ENCODE data around the gene NPIPB6.
"Not testable (repeated sequence)": the region's sequence is repeated elsewhere in the genome, so short reads cannot be mapped to it uniquely, and the experiment has no call there.

Gene NPIPB6

DNA sequence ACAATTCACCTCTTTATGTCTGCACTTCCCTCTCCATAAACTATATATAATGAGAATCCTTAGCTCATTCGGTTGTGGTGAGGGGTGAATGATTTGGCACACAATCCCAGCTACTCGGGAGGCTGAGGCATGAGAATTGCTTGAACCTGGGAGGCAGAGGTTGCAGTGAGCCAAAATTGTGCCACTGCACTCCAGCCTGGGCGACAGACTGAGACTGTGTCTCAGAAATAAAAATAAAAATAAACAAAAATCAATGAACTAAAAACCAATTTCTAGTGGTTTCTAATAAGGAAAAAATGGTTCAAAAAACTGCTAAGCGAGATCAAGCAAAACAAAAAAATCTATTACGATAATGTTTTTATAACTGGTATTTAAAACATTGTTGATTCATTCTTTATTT lies at the start of gene NPIPB6:
TSS of gene NPIPB6 (minus strand) at position 101 of the 400 bp plus-strand sequence. CDS start 686 bp downstream, outside the sequence.
- DNase-seq, result not testable (repeated sequence)

DNA sequence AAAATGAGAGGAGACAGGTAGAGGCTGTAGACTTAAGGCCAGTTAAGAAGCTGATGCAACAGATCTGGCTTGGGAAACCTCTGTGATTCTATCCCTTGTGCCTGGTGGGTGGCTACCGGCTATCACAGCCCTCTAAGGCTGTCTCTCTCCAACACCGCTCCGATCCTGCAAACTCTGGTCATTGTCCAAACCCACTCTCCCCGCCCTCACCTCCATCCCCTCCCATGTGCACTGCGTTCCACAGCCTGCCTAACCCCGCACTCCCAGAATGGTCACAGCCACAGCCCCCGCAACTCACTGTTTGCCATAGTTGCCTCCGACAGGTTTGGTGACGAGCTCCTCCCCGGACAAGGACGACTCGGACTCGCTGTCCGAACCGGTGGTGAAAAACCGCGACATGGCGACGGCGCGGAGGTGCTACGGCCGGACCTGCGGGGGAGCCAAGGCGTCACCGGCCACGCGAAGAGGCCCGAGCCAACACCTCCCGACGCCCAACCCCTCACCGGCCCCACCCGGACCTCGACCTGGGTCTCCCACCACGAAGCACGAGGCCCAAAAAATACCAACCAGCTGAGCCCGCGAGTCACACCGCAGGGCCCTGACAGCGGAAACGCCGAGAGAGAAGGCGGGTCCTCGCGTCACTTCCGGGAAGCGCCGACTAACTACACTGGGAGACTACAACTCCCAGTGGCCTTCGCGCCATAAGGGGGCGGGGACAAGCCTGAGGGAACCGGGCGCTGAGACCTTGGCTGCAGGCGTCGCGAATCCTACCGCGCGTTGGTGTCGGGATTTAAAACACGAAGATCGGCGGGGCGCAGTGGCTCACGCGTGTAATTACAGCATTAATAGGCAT lies 40.1 kb upstream of the NPIPB6 start, which contains the start of gene EIF3CL:
TSS of gene EIF3CL (minus strand) at position 622 of the 853 bp plus-strand sequence. CDS start at position 399, 223 bp downstream.
- DNase-seq, result not testable (repeated sequence)

DNA sequence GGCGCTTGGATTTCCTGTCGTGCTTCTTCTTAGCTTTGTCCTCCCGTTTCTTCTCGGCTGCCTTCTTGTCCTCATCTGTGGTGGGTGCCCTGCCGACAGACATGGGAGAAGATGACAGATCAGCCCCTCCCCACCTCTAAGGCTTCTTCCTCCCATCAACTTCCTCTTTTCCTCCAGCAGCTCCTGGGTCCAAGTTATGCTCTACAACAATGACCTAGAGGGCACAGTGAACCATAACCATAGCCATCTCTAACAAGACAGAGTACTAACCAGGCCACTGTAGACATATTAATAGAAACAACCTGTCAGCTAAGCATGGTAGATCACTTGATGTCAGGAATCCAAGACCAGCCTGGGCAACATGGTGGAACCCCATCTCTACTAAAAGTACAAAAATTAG lies 28.7 kb upstream of the NPIPB6 start:
- not testable (repeated sequence) for DNase-seq

DNA sequence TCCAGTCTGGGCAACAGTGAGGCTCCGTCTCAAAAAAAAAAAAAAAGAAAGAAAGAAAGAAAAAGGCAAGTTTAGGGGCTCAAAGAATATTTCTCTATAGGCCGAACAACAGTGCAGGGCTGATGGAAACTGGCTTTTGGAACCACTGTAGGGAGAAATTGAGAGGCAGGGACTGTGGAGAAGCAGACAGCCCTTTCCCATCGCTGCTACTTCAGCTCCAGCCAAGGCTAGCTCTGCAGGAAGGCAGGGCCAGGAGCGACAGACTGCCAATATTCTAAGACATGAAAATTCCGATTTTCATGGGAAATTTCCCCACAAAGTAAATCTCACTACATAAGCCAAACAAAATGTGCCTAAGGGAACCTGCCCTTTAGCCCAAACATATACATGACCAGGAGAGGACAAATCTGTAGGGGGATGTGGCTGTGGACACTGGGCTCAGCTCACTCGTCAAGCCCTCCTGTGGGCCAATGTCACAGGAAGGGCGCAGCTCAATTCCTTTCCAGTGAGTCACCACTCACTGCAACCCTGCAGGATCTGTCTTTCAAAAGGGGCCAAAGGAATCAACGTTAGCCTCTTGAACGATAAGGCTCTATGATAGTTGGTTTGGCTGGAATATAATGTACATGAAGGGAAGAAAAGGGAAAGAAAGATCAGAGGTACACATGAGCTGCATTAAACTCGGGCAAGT lies 19.0 kb upstream of the NPIPB6 start:
- not testable (repeated sequence) for DNase-seq

DNA sequence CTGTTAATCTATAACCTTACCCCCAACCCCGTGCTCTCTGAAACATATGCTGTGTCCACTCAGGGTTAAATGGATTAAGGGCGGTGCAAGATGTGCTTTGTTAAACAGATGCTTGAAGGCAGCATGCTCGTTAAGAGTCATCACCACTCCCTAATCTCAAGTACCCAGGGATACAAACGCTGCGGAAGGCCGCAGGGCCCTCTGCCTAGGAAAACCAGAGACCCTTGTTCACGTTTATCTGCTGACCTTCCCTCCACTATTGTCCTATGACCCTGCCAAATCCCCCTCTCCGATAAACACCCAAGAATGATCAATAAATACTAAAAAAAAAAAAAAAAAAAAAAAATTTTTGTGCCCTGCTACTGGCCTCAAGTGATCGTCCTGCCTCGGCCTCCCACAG lies 14.5 kb upstream of the NPIPB6 start:
- not testable (repeated sequence) for DNase-seq

DNA sequence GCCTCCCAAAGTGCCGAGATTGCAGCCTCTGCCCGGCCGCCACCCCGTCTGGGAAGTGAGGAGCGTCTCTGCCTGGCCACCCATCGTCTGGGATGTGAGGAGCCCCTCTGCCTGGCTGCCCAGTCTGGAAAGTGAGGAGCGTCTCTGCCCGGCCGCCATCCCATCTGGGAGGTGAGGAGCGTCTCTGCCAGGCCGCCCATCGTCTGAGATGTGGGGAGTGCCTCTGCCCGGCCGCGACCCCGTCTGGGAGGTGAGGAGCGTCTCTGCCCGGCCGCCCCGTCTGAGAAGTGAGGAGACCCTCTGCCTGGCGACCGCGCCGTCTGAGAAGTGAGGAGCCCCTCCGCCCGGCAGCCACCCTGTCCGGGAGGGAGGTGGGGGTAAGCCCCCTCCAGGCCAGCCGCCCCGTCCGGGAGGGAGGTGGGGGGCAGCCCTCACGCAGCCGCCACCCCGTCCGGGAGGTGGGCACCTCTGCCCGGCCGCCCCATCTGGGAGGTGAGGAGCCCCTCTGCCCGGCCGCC lies 13.9 kb upstream of the NPIPB6 start:
- not testable (repeated sequence) for DNase-seq

DNA sequence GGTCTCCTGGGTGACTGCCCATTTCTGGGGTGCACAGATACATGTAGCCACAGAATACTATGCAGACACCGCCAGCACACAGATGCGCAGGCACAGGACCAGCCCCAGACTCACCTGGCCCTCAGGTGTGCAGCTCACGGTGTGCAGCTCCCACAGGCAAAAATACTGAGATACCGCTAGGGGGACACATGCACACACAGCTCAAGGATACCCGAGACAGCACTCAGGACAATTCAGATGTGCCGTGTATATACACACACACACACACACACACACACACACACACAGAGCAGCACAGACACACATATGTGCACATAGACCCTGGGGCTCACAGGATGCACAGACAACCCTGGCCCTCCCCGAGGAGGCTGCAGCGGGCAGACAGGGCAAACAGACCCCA lies 11.8 kb upstream of the NPIPB6 start:
- DNase-seq, result not testable (repeated sequence)

DNA sequence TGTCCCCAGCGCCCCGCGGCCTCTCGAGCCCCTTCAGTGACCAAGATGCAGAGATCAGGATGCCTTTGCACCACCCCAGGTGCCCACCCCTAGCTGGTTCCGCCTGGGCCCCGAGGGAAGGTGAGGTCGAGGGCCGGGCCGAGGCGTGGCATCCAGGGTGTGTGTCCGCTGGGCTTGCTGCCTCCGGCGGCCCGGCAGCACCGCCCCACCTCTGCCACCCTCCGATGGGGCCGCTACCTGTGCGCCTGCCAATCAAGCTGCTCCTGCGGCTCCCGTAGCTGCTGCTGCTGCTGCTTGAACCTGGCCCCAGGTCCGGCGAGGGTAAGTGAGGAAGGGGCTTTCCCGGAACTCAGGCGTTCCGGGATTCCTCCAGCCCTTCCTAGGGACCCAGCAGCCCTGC lies 11.0 kb upstream of the NPIPB6 start:
- not testable (repeated sequence) for DNase-seq

DNA sequence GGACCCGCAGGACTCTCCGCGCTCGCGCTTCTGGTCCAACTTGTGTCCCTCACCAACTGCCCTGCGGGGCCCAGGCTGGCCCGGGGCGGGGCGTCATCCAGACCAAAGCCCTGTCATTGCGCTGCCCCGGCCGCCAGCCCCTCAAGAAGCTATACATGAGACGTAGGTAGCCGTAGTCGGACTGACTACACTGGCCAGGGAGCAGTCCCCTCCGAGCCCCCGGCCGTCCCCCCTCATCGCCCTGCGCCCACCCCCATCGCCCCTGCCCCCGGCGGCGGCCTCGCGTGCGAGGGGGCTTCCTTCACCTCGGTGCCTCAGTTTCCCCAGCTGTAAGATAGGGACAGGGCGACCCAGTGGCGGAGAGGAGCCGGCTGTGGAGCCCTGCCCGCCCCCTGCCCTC lies 4.6 kb upstream of the NPIPB6 start:
- DNase-seq, result not testable (repeated sequence)

DNA sequence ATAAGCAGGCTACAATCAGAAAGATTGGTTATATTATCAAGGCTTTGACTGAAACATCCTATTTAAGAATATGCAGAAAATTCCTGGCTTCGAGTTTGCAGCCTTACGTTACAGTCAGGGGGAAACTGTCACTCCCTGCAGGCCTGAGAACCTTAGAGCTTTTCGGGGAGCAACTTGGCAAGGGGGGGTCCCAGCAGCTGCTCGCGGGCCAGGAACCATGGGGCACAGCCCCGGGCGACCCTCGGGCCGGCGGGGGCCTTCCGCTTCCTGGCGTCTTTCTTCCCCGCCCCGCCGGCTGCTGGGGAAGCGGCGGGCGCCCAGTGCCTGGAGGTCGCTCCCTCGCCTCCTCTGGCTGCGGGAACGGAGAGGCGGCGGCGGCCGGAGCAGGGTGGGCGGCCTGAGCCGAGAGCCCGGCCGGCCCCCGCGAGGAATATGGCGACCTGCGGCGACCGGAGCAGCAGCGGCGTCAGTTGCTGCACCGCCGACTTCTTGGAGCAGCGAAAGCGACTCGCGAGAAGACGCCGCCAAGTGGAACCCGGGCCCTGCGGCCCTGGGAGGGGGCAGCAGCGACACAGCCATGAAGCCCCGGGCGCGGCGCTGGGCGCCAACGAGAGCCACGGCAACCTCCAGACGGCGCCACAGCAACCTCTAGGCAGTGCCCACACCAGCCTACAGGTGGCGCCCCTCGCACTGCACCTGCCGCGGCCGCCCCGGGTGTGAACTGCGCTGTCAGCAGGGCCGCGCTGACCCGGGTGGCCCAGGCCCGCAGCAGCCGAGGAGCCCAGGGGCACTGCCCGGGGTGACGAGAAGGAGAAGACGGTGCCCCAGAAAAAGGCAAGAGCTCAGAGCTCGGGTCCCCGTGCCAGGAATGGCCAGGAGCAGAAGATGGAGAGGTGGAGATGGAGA lies 1.2 kb upstream of the NPIPB6 start:
- DNase-seq, result not testable (repeated sequence)

DNA sequence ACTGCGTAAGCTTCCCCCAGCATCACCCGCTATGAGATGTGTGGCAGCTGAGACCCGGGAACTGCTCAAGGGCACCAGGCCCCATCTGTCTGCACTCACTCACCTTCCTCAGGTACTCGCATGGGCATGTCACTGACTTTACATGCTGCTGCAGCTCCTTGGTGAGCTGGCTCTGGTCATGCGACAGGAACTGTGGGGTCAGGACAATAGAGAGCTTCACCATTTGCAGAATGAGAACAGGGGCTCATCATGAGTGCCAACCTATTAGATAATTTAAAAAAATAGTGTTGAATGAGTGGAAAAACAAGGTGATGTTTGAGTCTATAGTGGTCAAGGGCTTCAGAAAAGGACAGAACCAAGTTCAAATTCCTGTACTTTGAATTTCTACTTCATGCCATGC lies 708 bp downstream of the NPIPB6 start:
- DNase-seq, result not testable (repeated sequence)

DNA sequence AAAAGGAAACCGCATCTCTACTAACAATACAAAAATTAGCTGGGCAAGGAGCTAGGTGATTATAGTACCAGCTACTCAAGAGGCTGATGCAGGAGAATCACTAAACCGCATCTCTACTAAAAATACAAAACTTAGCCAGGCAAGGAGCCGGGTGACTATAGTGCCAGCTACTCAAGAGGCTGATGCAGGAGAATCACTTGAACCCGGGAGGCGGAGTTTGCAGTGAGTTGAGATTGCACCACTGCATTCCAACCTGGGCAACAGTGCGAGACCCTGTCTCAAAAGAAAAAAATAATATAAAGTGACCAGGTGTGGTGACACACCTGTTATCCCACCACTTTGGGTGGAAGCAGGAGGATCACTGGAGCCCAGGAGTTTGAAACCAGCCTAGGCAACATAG lies 25.1 kb downstream of the NPIPB6 start:
- not testable (repeated sequence) for DNase-seq

DNA sequence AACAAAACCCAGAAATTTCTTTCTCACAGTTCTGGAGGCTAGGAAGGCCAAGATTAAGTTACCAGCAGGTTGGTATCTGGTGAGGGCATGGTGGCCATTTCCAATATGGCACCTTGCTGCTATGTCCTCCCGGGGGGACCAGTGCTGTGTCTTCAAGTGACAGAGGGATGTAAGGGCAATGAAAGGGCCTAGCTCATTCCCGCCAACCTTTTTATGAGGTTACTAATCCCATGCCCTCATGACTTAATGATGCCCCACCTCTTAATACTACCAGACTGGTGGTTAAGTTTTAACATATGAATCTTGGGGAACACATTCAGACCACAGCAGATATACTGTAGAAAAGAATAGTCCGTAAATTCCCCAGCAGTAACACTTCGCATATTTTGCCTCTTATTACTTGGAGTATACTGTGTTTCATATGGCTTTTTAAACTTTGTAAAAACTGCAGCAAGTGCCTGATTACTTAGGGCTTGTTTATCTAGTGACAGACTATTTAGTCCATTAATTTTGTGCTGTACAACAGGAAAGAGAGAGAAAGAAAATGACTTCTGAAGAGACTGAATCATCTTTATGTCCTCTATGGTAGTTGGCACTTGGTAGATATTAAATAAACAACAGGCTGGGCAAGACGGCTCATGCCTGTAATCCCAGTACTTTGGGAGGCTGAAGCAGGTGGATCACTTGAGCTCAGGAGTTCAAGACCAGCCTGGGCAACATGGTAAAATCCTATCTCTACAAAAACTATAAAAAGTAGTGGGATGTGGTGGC lies 26.2 kb downstream of the NPIPB6 start:
- not testable (repeated sequence) for DNase-seq

DNA sequence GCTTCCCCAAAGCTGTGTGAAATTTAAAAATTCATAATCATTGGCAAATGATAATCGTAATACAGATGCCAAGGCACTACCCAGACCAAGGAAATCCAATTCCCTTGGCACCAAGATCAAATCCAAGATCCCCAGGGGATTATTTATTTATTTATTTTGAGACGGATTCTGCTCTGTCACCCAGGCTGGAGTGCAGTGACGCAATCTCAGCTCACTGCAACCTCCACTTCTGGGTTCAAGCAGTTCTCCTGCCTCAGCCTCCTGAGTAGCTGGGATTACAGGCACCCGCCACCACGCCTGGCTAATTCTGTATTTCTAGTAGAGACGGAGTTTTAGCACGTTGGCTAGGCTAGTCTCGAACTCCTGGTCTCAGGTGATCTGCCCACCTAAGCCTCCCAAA lies 27.6 kb downstream of the NPIPB6 start:
- not testable (repeated sequence) for DNase-seq

DNA sequence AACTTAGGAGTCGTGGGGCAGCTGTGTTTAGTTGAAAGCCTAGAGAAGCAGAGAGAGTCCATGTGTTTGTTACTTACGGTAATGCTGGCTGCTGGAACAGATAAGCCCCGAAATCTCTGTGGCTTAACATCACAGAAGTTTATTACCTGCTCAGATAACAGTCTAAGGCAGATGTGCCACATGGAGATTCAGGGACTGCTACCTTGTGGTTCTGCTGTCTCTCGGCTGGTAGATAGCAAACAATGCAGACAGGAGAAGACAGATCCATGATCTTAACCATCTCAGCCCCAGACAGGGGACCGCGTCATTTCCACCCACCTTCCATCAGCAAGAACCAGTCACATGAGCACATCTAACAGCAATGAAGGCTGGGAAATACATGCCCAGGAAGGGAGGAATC lies 30.7 kb downstream of the NPIPB6 start:
- DNase-seq, result not testable (repeated sequence)

DNA sequence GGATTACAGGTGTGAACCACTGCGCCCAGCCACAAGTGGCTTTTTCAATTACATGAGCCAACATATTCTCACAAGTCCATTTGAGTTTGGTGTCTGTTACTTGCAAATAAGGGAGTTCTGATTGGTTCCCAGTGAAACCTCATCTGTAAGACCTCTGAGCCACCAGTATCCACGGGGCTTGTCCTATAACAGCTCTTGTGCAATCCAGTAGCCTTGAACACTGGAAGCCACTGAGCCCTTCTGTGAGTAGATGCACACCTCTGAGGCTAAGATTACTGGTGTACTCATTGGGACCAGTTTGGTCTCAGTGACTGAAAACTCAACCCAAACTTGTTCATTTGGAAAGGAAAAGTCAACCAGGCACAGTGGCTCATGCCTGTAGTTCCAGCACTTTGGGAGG lies 32.3 kb downstream of the NPIPB6 start:
- DNase-seq, result not testable (repeated sequence)

DNA sequence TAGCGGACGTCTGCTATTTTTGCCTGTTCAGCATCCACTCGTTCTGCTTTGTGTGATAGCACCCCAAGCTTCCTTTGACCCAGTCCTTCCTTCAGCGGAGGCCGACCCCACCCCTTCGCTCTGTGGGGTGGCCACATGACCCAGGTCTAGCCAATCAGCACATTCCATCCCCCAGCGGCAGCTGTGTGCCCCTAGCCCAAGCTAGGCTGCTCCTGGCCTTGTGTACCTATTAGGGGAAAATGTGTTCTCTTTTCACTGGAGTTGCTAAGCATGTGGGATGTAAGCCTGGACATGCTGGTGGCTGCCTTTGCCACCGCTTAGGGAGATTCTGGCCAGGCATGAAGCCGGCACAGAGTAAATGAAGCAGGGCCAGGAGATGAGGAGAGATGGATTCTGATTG lies 33.1 kb downstream of the NPIPB6 start:
- DNase-seq, result not testable (repeated sequence)

DNA sequence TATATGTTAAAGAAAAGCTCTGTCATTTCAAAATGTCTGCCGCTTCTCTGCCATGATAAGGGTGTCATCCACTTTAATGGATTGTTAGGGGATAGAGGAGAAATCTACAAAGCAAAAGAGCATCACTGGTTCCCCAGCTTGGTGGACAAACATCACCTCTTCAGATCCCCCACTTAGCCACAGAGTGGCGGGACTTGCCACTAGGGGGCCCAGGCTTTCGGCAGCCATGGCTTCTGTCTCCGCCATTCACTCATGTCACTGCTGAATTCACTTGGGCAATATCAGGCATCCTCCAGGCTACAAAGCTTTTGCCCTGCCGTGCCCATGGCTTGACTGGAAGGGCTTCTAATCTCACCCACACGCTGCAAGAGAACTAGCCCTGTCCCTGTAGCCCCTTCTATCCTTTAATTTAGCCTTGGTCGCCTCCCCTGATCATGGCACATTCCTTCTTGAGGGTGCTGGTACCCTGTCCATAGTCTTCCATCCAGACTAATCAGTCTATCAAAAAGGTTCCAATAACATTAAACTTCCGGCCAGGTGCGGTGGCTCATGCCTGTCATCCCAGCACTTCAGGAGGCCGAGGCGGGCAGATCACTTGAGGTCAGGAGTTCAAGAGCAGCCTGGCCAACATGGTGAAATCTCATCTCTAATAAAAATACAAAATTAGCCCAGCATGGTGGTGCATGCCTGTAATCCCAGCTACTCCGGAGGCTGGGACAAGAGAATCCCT lies 36.3 kb downstream of the NPIPB6 start:
- peak; percentile 56 for DNase-seq

DNA sequence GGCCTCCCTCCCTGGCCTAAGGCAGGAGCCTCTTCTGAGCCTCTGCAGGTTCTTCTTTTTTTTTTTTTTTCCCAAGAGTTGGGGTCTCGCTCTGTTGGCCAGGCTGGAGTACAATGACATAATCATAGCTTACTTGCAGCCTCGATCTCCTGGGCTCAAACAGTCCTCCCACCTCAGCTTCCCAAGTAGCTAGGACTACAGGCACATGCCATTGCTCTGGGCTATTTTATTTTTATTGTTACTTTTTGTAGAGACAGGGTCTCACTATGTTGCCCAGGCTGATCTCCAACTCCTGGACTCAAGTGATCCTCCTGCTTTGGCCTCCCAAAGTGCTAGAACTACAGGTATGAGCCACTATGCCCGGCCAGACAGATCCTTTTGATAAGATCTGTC lies 38.4 kb downstream of the NPIPB6 start:
- no peak for DNase-seq

DNA sequence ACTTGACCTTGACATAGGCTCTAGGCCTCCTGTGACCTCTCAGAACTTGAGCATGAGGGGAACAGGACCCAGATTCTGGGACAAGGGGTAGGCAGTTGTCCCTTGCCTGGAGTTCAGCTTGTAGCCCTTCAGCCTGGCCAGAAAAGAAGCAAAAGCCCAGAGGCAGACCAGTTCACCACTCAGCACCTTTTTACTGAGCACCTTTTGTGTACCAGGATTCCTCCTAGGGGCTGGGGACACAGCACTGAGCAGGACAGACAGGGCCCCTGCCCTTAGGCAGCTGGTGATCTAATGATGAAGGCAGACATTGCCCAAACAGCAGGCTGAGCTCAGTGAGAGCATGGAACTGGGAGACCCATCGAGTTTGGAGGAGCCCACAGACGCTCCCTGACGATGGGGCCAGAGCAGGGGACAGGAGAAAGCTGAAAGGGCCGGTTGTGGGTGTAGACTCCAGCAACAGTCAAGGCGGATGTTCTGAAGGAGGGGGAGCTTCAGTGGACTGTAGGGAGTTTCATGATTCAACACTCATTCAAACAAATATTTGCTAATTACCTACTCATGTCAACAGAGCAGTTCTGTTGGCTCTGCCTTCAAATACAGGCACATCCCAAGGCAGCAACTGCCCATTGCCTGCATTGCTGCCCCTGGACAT lies 38.9 kb downstream of the NPIPB6 start:
- DNase-seq, result no peak

All from CD4-positive, alpha-beta T cell treated with Interleukin-4 for 4 hours (primary cell).